Retina (tissue), 1 donor: ENCODE results near the gene ADISSP.

ENCODE experiments used
- DNase-seq: peaks from one replicate; pipeline ENCODE4 v3.0.0-alpha.2; 2016

ADISSP gene

GRCh38 chr20:3767427-3768341 is at the start of gene ADISSP:
TSS of gene ADISSP (minus strand) at chr20:3767753. CDS start at chr20:3760100, 7,653 bp downstream.
- peak; percentile 97 for DNase-seq

DNA sequence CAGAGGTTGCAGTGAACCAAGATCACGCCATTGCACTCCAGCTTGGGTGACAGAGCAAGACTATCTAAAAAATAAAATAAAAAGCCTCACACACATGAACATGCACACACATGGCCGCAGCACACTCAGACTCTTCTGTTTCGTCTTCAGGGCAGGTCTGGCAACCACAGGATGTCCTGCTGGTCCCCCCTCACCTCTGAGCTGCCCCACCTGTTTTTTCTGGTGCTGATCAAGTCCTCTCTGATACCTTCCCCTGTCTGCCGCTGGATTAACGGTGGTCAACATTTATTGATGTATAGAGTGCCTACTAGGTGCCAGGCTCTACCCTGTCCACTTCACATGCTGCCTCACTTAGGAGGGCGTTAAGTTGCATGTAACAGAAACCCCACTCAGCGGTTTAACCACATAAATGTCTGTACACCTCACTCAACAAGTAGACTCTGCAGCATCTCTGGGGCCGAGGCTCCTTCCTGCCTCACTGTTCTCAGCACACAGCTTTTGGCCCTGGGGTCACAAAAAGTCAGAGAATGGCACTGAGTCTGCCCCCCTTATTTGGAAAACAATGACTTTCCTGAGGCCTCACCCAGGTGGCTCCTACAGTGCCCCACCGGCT is 48.3 kb upstream of the ADISSP start:
- DNase-seq, result no peak

DNA sequence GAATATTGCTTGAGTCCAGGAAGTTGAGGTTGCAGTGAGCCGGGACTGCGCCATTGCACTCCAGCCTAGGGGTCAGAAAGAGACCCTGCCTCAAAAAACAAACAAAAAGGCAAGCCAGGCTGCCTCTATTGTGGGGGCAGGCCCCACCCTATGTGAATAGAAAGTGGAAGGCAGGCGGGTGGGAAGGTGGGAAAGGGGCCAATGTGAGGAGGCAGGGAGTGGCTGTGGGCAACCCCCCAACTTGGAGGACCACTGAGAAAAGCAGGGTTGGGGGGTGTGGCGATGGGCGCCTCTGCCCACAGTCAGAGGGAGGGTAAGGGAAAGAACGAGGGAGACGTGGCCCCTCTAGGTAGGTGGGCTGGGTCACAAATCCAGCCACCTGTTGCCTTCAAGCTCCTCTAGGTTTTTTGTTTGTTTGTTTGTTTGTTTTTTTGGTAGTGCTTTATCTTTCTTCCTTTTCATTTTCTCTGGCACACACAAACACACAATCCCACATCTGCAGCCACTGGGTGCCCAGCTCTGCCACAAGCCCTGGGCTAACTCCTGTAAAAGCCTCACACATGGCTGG is 47.5 kb upstream of the ADISSP start:
- no peak for DNase-seq

DNA sequence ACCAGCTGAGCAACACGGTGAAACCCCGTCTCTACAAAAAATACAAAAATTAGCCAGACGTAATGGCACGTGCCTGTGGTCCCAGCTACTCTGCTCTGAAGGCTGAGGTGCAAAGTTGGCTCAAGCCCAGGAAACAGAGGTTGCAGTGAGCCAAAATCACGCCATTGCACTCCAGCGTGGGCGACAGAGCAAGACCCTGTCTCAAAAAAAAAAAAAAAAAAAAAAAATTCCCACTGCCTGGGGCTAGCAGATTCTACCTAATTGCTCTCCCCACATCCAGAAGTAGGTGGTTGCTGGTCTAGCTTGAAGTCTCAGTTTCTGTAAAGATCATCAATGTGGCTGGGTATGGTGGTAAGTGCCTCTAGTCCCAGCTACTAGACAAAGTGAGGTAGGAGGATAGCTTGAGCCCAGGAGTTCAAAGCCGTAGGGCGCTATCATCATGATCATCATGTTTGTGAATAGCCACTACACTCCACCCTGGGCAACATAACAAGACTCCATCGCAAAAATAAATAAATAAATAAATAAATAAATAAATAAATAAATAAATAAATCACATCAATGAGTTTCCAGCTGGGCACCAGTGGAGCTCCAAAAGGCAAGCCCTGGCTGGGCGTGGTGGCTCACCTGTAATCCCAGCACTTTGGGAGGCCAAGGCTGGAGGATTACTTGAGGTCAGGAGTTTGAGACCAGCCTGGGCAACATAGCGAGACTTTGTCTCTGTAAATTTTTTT is 46.5 kb upstream of the ADISSP start:
- no peak for DNase-seq

DNA sequence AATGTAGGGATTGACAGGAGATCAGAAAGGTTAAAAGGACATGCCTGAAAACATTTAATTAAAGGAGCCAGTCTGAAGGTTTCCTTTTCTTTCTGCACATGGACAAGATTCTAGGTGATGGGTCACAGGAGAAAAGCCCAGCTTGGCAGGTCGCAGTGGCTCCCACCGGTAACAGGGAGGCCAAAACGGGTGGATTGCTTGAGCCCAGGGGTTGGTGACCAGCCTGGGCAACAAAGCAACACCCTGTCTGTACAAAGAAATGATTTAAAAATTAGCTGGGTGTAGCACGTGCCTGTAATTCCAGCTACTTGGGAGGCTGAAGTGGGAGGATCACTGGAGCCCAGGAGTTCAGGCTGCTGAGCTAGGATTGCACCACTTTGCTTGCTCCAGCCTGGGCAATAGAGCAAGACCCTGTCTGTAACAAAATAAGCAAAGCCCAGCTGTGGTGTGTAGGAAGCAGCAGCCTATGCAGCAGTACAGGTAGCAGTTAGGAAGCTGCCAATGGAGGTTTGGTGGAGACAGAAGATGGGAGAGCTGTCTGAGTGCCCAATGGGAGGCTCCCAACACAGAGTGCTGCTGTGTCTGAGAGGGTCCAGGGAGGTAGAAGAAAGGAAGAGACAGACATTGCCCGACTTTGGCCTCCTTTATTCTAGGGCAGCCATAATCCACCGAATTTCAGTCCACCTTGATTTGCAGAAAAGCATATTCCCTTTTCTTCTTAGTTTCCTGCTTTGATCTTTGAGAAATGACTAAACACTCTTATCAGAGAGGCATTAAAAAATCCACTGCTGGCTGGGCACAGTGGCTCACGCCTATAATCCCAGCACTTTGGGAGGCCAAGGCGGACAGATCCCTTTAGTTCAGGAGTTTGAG is 45.7 kb upstream of the ADISSP start:
- no peak for DNase-seq

DNA sequence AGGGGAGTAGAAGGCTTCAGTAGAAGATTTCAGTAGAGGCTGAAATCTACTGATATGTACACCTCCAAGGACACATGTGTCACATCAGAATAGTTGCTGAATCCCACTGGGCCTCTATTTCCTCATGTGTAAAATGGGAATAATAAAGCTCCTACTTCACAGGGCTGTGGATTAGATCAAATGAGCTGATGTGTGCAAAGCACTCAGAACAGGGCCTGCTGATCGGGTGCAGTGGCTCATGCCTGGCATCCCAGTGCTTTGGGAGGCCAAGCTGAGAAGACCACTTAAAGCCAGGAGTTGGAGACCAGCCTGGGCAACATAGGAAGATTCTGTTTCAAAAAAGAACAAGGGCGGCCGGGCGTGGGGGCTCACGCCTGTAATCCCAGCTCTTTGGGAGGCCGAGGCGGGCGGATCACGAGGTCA is 44.7 kb upstream of the ADISSP start:
- no peak for DNase-seq

DNA sequence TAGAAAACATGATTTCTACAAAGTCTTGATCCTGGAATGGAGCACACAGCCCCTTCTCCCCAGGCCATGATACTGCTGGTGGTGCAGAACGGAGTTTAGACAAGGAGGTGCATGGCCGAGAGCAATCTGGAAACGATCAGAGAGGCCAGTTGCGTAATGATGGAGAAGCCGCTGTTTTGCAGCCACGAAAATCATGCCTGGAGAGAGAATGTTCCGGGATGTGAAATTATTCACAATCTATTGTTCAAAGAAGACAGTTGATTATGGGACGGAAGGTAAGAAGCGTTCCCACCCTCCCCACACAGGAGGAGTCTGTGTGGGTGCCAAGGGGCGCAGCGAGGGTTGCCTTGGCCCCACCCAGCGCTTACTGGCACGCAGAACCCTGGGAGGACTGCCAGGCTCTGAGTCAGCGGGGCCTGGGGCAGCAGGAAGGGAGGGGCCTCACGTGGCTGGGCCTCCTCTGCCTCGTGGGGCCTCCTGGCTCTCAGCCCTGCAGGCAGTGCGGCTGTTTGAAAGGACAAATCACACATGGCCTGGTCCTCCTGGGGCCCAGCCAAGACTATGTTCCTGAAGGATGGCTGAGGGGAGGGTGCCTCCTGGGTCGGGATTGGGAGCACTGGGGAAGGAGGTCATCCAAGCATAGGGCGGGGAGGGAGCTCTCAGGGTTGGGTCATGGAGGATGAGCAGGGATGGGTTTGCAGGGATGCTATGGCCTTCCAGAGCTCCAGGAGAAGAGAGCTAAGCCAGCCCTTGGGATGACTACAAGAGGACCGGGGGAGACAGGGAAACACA is 44.1 kb upstream of the ADISSP start:
- peak; percentile 68 for DNase-seq

- DNase-seq, result no peak
Measured at GRCh38 chr20:3808544-3808943, 41.0 kb upstream of the ADISSP start.

DNA sequence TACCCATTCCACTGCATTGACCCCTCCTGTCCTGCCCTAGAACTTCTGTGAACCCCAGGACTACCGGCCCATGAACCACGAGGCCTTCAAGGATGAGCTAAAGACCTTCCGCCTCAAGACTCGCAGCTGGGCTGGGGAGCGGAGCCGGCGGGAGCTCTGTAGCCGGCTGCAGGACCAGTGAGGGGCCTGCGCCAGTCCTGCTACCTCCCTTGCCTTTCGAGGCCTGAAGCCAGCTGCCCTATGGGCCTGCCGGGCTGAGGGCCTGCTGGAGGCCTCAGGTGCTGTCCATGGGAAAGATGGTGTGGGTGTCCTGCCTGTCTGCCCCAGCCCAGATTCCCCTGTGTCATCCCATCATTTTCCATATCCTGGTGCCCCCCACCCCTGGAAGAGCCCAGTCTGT is 37.2 kb upstream of the ADISSP start:
- DNase-seq, result no peak

DNA sequence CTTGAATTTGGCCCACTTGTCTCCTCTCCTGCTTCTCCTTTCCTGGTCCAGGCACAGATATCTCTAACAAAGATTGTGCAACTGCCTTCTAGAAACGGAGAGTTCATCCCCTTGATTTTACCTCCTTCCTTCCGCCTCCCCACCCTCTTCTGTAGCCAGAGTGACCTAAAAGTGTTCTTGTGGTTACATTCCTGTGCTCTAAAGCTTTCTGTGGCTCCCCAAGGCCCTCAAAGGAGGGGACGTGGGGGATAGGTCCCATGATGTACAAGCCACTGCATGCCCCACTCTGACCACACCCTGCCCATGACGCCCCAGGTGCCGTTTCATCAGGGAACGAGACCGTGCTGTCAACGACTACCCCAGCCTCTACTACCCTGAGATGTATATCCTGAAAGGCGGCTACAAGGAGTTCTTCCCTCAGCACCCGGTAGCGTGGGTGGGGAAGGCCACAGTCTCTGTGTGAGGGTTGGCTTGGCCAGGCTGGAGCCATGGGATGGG is 36.8 kb upstream of the ADISSP start:
- DNase-seq, result no peak

- DNase-seq, result no peak
Measured at GRCh38 chr20:3803854-3804253, 36.3 kb upstream of the ADISSP start.

GRCh38 chr20:3803289-3803688 is 35.7 kb upstream of the ADISSP start:
- DNase-seq, result no peak

- no peak for DNase-seq
Measured at GRCh38 chr20:3802524-3803239, 35.1 kb upstream of the ADISSP start.

- no peak for DNase-seq
Measured at GRCh38 chr20:3801846-3802245, 34.3 kb upstream of the ADISSP start.

DNA sequence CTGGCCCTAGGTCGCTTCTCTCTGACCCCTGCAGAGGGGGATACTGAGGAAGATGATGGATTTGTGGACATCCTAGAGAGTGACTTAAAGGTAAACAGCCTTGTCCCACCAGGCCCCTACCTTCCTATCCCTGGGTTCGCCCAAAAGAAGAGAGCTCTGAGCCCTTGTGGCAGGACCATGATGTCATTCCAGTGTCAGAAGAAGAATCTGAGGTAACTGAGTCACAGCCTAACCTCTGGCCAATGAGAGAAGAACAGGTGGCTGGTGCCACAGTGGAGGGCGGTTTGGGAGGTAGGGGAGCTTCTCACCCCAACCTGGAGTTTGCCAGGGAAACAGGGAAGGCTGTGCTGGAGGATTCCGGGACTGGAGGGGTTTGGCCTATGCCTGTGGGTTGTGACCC is 33.7 kb upstream of the ADISSP start:
- no peak for DNase-seq

- no peak for DNase-seq
Measured at GRCh38 chr20:3800878-3801260, 33.3 kb upstream of the ADISSP start.

GRCh38 chr20:3800256-3800877 is 32.8 kb upstream of the ADISSP start:
- DNase-seq, result no peak

DNA sequence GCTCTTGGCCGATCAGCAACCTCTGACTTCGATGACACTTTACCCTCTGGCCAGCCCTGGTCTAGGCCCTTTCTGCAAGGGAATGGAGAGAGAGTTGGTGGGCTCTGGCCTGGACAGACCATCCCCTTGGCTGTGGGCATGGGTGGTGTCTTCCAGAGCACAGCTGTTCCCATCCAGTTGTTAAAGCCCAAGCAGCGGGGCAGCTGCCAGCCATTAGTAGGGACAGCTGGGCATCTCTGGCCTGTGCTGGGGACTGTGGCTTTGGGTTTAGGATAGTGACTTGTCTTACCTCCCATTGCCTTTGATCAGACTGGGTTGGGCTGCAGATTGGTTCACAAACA is 31.3 kb upstream of the ADISSP start:
- DNase-seq, result no peak

DNA sequence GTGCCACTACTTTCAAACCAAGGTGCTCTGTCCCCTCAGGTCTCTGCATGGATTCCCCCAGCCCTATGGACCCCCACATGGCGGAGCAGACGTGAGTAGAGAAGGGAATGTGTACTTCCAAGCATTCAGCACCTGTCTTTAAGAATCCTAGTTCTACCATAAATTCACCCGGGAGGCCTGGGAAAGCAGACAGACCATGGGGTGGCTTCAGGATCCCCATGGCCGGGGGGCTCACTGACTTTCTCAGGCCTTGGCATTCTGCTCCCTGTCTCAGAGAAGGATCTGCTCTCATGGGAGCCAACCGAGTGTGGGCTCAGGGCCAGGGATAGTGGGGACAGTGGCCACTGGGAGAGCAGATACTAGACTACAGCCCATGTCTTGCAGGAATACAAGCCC is 30.8 kb upstream of the ADISSP start:
- no peak for DNase-seq
